NT2/D1 (cell line): Measurements from ENCODE around the gene POMGNT1.

Experiments used
- YY1 ChIP-seq: IDR thresholded peaks from 2 replicates; pipeline ENCODE4 v1.6.1; 2011; ENCODE audit not compliant: insufficient read length, insufficient read depth
- ZNF274 ChIP-seq: IDR thresholded peaks from 2 replicates; pipeline ENCODE4 v1.6.1; 2011; ENCODE audit warnings: mild to moderate bottlenecking, low read depth, low read length

DNA sequence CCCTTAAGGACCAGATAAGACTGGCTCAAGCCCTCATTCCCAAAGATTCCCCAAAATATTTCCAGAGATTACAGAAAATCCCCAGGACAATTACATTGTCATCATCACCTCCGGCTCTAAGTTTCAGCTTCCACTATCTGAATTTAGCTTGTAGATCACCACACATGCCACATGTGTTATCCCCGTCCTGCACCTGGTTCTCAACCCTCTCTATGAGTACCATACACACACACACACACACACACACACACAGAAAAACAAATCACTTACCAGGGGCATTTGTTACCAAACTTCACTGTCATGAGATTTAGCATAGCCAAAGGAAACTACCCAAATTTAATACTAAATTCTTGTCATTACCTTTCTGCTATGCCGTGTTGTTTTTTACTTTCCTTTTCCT is 38.7 kb downstream of the POMGNT1 start:
- TF ChIP-seq ZNF274 (no peak), YY1 (no peak)
